A673 (cell line): ENCODE measurements around the gene ZDHHC11.

ENCODE experiments used
- CTCF ChIP-seq: fragments of 300-800, 200-600 bp; sonication (generic); conservative IDR thresholded peaks from 2 replicates; pipeline ENCODE4 v1.5.1; 2017; ENCODE audit warnings: low read depth, mild to moderate bottlenecking, antibody characterized with exemption, low read length, moderate library complexity, mixed read lengths
- EZH2 ChIP-seq: fragments of 200-600 bp; sonication (generic); IDR thresholded peaks from 2 replicates; pipeline ENCODE4 v1.6.1; 2017; ENCODE audit warnings: borderline replicate concordance, low read depth, mild to moderate bottlenecking, mixed read lengths, antibody characterized with exemption, low read length; ENCODE audit not compliant: poor library complexity, severe bottlenecking

GRCh38 chr5:759781-760362, 90.9 kb downstream of the ZDHHC11 start:
- TF ChIP-seq CTCF: no peak
- no peak for TF ChIP-seq EZH2
